K562 (cell line): ENCODE data around the gene USP10. TPM values are rescaled to one million over a fixed set of nuclear protein-coding genes. Genes with fewer than 3 reads are reported as not detected.
A peak's percentile ranks its signal among the peaks of the same experiment; 100 is the strongest.

Source experiments
- ATAC-seq: fragments of 200-7000 bp; cut with Tn5 transposase; 3 replicates; pipeline ENCODE4 v1.9.1; 2020; ENCODE audit warnings: moderate library complexity
- BruUV-seq: library from RNA; stranded (reverse); fragments of 400-500 nt; replicated peaks from 2 replicates; lab custom pipeline; 2021; lab: Mats Ljungman, UMichigan
- CTCF ChIA-PET: fragments of 300-600 bp; formaldehyde crosslinking; extraction: SDS; loops from one replicate; lab custom pipeline; 2021; ENCODE audit warnings: low intra/inter-chr PET ratio; lab: Yijun Ruan, JAX
- POLR2A ChIA-PET: fragments of 300-600, 350-650 bp; sonication (Branson Sonifier 250); formaldehyde crosslinking; extraction: SDS; loops from one replicate; lab custom pipeline; 2021; ENCODE audit warnings: antibody characterized with exemption, inconsistent platforms; lab: Yijun Ruan, JAX
- DNase-seq, 4 experiments: peaks; one replicate each; pipeline versions ENCODE4 v3.0.0 to v3.0.0-alpha.2; 2011 to 2018; ENCODE audit warnings: low spot score in 3 of 4, mixed read lengths in 3 of 4; ENCODE audit errors: extremely low read depth in 1 of 4
- FAIRE-seq: peaks from 2 replicates; lab custom pipeline; 2011; peaks lifted over from hg19 to GRCh38; lab: Jason Lieb, UNC
- H2AFZ ChIP-seq: 2 replicates; pipeline ENCODE4 v1.6.0; 2011; ENCODE audit warnings: low read depth, low read length, control low read depth, inconsistent platforms
- H3K27ac ChIP-seq: fragments of 200-600 bp; 3 replicates; pipeline ENCODE4 v1.8.0; 2011; ENCODE audit warnings: low read depth, mild to moderate bottlenecking, control low read depth, inconsistent platforms, low read length, moderate library complexity, mixed read lengths; ENCODE audit errors: extremely low read depth
- H3K27me3 ChIP-seq, 2 experiments: fragments of 300-600 bp in 1 of 2; 2 replicates in 1 of 2; 3 replicates in 1 of 2; pipeline versions ENCODE4 v1.6.0 to v1.8.0; 2011; ENCODE audit warnings: inconsistent platforms in 2 of 2, low read length in 2 of 2, mild to moderate bottlenecking in 1 of 2, mixed read lengths in 1 of 2, moderate library complexity in 1 of 2; ENCODE audit not compliant: control insufficient read depth in 2 of 2, insufficient read depth in 2 of 2
- H3K36me3 ChIP-seq: fragments of 300-600 bp; 3 replicates; pipeline ENCODE4 v1.8.0; 2011; ENCODE audit warnings: mild to moderate bottlenecking, low read length, inconsistent platforms; ENCODE audit not compliant: control insufficient read depth, insufficient read depth
- H3K4me1 ChIP-seq, 2 experiments: fragments of 200-600 bp in 1 of 2; replicated peaks in 1 of 2; 2 replicates in 1 of 2; 3 replicates in 1 of 2; pipeline versions ENCODE4 v1.5.1 to v1.8.0; 2011; ENCODE audit warnings: inconsistent platforms in 2 of 2, low read length in 2 of 2, mild to moderate bottlenecking in 1 of 2, mixed read lengths in 1 of 2, moderate library complexity in 1 of 2; ENCODE audit not compliant: control insufficient read depth in 2 of 2, insufficient read depth in 2 of 2
- H3K4me2 ChIP-seq: 2 replicates; pipeline ENCODE4 v1.6.1; 2011; ENCODE audit warnings: low read length, control low read depth, inconsistent platforms, mixed read lengths; ENCODE audit not compliant: insufficient read depth
- H3K4me3 ChIP-seq: fragments of 200-600 bp; sonication (generic), shearing (Covaris generic); 2 replicates; pipeline ENCODE4 v1.5.1; 2016; ENCODE audit warnings: control low read depth, inconsistent platforms
- H3K79me2 ChIP-seq: fragments of 200-600 bp; 3 replicates; pipeline ENCODE4 v1.8.0; 2011; ENCODE audit warnings: low read length, inconsistent platforms; ENCODE audit not compliant: control insufficient read depth, insufficient read depth
- H3K9ac ChIP-seq, 2 experiments: 2 replicates each; pipeline versions ENCODE4 v1.6.0 to v1.6.1; 2011; ENCODE audit warnings: low read depth in 2 of 2, low read length in 2 of 2, control low read depth in 1 of 2, inconsistent platforms in 1 of 2, mild to moderate bottlenecking in 1 of 2, mixed read lengths in 1 of 2; ENCODE audit not compliant: insufficient read depth in 1 of 2
- H3K9me1 ChIP-seq: one replicate; pipeline ENCODE4 v1.6.0; 2011; ENCODE audit warnings: inconsistent platforms, mild to moderate bottlenecking, low read length, moderate library complexity; ENCODE audit not compliant: control insufficient read depth, insufficient read depth
- H3K9me3 ChIP-seq: replicated peaks from 2 replicates; pipeline ENCODE4 v1.5.1; 2011; ENCODE audit warnings: low read depth, low read length, inconsistent platforms; ENCODE audit not compliant: control insufficient read depth, insufficient read depth
- H4K20me1 ChIP-seq: replicated peaks from 2 replicates; pipeline ENCODE4 v1.6.1; 2011; ENCODE audit warnings: low read length, inconsistent platforms, mixed read lengths; ENCODE audit not compliant: control insufficient read depth, insufficient read depth
- CBX1 ChIP-seq: sonication (generic); IDR thresholded peaks from 2 replicates; pipeline ENCODE4 v1.6.1; 2016; ENCODE audit warnings: antibody characterized with exemption, low read depth, mild to moderate bottlenecking
- CEBPB ChIP-seq: fragments of 450-650 bp; IDR thresholded peaks from 2 replicates; pipeline ENCODE4 v1.6.1; 2016; ENCODE audit warnings: missing genetic modification characterization, missing compliant biosample characterization
- CEBPG ChIP-seq, 3 experiments: fragments of 200-800 bp in 1 of 3; sonication (Bioruptor generic) in 1 of 3; sonication (generic) in 1 of 3; formaldehyde crosslinking in 1 of 3; IDR thresholded peaks in 2 of 3; conservative IDR thresholded peaks in 1 of 3; 2 replicates each; pipeline versions ENCODE4 v1.6.1 to v1.8.0; 2016 to 2022; ENCODE audit warnings: missing compliant biosample characterization in 2 of 3, missing genetic modification characterization in 2 of 3, mild to moderate bottlenecking in 1 of 3, missing genetic modification reagents in 1 of 3
- SAP30 ChIP-seq: fragments of 200-600 bp; sonication (generic); IDR thresholded peaks from 2 replicates; pipeline ENCODE4 v1.6.1; 2012; ENCODE audit warnings: borderline replicate concordance, low read depth, mild to moderate bottlenecking, moderate library complexity, low read length, control low read depth, inconsistent platforms; ENCODE audit not compliant: insufficient read depth, poor library complexity, severe bottlenecking
- SMARCC2 ChIP-seq: fragments of 450-650 bp; IDR thresholded peaks from 2 replicates; pipeline ENCODE4 v1.6.1; 2017; ENCODE audit warnings: antibody characterized with exemption, moderate library complexity, mild to moderate bottlenecking, low read depth
- TEAD4 ChIP-seq, 2 experiments: sonication (generic) in 1 of 2; formaldehyde crosslinking in 1 of 2; IDR thresholded peaks; 2 replicates each; pipeline versions ENCODE4 v1.6.1 to v1.8.0; 2012 to 2022; ENCODE audit warnings: borderline replicate concordance in 1 of 2, inconsistent platforms in 1 of 2, low read length in 1 of 2, mild to moderate bottlenecking in 1 of 2, missing genetic modification reagents in 1 of 2
- ZNF431 ChIP-seq: sonication (generic); formaldehyde crosslinking; IDR thresholded peaks from 2 replicates; pipeline ENCODE4 v1.8.0; 2022; ENCODE audit warnings: mild to moderate bottlenecking, missing genetic modification reagents
- WGBS: fragments of 100-300 bp; shearing (Covaris generic); methylation state at CpG from one replicate; pipeline ENCODE4 v1.1.6; 2016; ENCODE audit warnings: low coverage, mixed read lengths; ENCODE audit not compliant: insufficient coverage; ENCODE audit errors: missing lambda C conversion rate; 5-methylcytosine and 5-hydroxymethylcytosine counted together
- in situ Hi-C: fragments of 300-500 bp; cut with MboI; formaldehyde crosslinking; loops from 4 replicates; pipeline ENCODE4 v1.15.0; 2018; ENCODE audit warnings: inconsistent platforms, mixed read lengths
- intact Hi-C: fragments of 100-400 bp; cut with micrococcal nuclease; formaldehyde crosslinking; loops from 2 replicates; pipeline ENCODE4 v1.14.2; 2022
- polyA plus RNA-seq, 8 experiments: library from polyadenylated mRNA; depleted of rRNA in 4 of 8; stranded (reverse) in 5 of 8; unstranded in 3 of 8; fragments of >200 nt; fragmentation: Nextera tagmentation in 2 of 8; fragmentation: Illumina TruSeq in 1 of 8; extraction: Ambion mirVana in 2 of 8; extraction: Trizol in 1 of 8; gene quantifications; 2 replicates each; pipeline versions ENCODE4 v1.2.1 to v1.2.3, GENCODE V29; 2011 to 2014; ENCODE audit warnings: inconsistent platforms in 1 of 8, missing spikeins in 1 of 8
- total RNA-seq, 7 experiments: library from RNA; depleted of rRNA in 6 of 7; stranded (reverse); fragments of >200 nt in 6 of 7; fragmentation: Illumina TruSeq in 2 of 7; extraction: Trizol in 2 of 7; gene quantifications; 2 replicates each; pipeline versions ENCODE4 v1.2.1 to v1.2.3, GENCODE V29; 2011 to 2021; ENCODE audit warnings: low replicate concordance in 1 of 7

The USP10 gene
- total and polyA plus RNA-seq, 9 of the 15 experiments (the other 6 are each of a cell fraction or from before 2014, with no cell fraction given): 61.7 to 197 (median 116) TPM

- ChIA-PET CTCF (no interaction called here), POLR2A (interaction anchor here (1.0 to 8.8 kb wide), 4 partner anchors 9 to 54 kb away, joined by 3 to 68 read pairs (median 16); no protein-coding TSS in a partner anchor)
- in situ Hi-C loops: no loop called here
- BruUV-seq: no TSS peak
- 96% methylated on average over 7 of the region's 7 CpGs for WGBS
- ATAC-seq: no peak
- H3K9me1 ChIP-seq: peaks cover 15% of the 10 kb centered on the region
- peaks cover 70% of the 10 kb centered on the region for H3K36me3 ChIP-seq
- H3K9ac ChIP-seq: peak overlapping the region in 1 of 2 experiments; percentile 65; a peak in 1 of 4 replicates
- no peak overlapping the region for H2AFZ ChIP-seq
- DNase-seq: no peak
- H3K4me2 ChIP-seq: no peak overlapping the region
- no peak for FAIRE-seq
- peaks cover 79% of the 10 kb centered on the region for H4K20me1 ChIP-seq
- no peaks in the 10 kb centered on the region for H3K27me3 ChIP-seq
- TF ChIP-seq SMARCC2 (no peak), CBX1 (no peak), SAP30 (no peak), TEAD4 (IDR thresholded peaks at IDR 0.05; ENCODE audit: low read length) (no peak), TEAD4 (CRISPR knock-in tag; IDR thresholded peaks at IDR 0.05; ENCODE audit: borderline replicate concordance) (no peak)
- TF ChIP-seq, all 486 proteins: peak for 0
- Histone ChIP-seq H3K9me3 (no peaks in the 10 kb centered on the region), H3K79me2 (peaks cover 98% of the 10 kb centered on the region), H3K27ac (no peak overlapping the region), H3K4me3 (no peak overlapping the region), H3K4me1 (peaks cover 2 to 11% of the 10 kb centered on the region in 2 experiments; a peak in 1 of 5 replicates)
- intact Hi-C loops: no loop called here
Measured at GRCh38 chr16:84715854-84716253, 16.1 kb downstream of the USP10 start.

DNA sequence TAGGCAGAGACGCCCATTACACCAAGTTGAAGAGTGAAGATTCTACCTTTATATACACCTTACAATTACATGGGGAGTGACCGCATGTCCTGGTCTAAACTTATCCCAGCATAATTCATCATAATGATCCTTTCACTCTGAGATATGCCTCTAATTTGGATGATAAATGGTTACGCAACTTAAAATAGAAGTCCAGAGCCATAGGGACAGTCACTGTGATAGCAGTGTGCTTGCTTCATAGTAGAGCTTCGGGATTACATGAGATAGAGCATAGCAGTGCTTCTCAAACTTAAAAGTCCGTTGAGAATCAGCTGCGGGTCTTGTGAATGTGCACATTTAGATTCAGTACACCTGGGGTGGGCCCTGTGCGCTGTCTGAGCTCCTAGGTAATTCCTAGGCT, 16.9 kb downstream of the USP10 start:
- TF ChIP-seq ZNF431 (CRISPR knock-in tag): no peak
- TF ChIP-seq CEBPB: peak; percentile 90
- 0 out of 2 replicates have a peak, but pooled peaks have one; percentile 48 for TF ChIP-seq CEBPG (CRISPR knock-in tag; IDR thresholded peaks at IDR 0.05)
- peak; percentile 70 to 71 for TF ChIP-seq CEBPG (tag; conservative IDR thresholded peaks at IDR 0.05 in 1 of 2, IDR thresholded peaks at IDR 0.05 in 1 of 2)
- BruUV-seq: no TSS peak
- Histone ChIP-seq H3K4me3 (no peak overlapping the region), H4K20me1 (peaks cover 72% of the 10 kb centered on the region), H3K79me2 (peaks cover 97% of the 10 kb centered on the region), H3K36me3 (peaks cover 66% of the 10 kb centered on the region), H2AFZ (no peak overlapping the region), H3K27me3 (no peaks in the 10 kb centered on the region), H3K4me1 (peaks cover 2 to 11% of the 10 kb centered on the region in 2 experiments; a peak in 1 of 5 replicates), H3K27ac (no peak overlapping the region), H3K9me1 (peaks cover 15% of the 10 kb centered on the region), H3K9me3 (no peaks in the 10 kb centered on the region), H3K9ac (no peak overlapping the region), H3K4me2 (no peak overlapping the region)
- no peak for ATAC-seq
- in situ Hi-C loops: no loop called here
- intact Hi-C loops: no loop called here
- no peak for FAIRE-seq
- no peak for DNase-seq
- ChIA-PET CTCF (no interaction called here), POLR2A (interaction anchor here (0.7 to 5.0 kb wide), 4 partner anchors 10 to 45 kb away, joined by 3 to 26 read pairs (median 4); no protein-coding TSS in a partner anchor)
- 82% methylated on average over 7 of the region's 7 CpGs for WGBS
